SIG-M5 treated with dmso at 0.1 percent for 504 hours (cell line): ENCODE measurements around the gene PRSS27.
A peak's percentile ranks its signal among the peaks of the same experiment; 100 is the strongest.
"Not testable (repeated sequence)": the region's sequence is repeated elsewhere in the genome, so short reads cannot be mapped to it uniquely, and the experiment has no call there.

Experiments
- DNase-seq: peaks from one replicate; lab custom pipeline; 2025; ENCODE audit not compliant: unreplicated experiment; lab: John Stamatoyannopoulos, UW

The PRSS27 gene

GRCh38 chr16:2698103-2698870, 21.7 kb downstream of the PRSS27 start:
- DNase-seq: no peak

- no peak for DNase-seq
Measured at GRCh38 chr16:2697401-2697948, 22.5 kb downstream of the PRSS27 start.

GRCh38 chr16:2696601-2697250, 23.3 kb downstream of the PRSS27 start:
- not testable (repeated sequence) for DNase-seq

GRCh38 chr16:2692948-2693651, 26.9 kb downstream of the PRSS27 start:
- no peak for DNase-seq

- no peak for DNase-seq
Measured at GRCh38 chr16:2692251-2692947, 27.6 kb downstream of the PRSS27 start.

- no peak for DNase-seq
Measured at GRCh38 chr16:2691491-2692248, 28.4 kb downstream of the PRSS27 start.

- DNase-seq: no peak
Measured at GRCh38 chr16:2690852-2691251, 29.2 kb downstream of the PRSS27 start.

GRCh38 chr16:2689968-2690801, 29.8 kb downstream of the PRSS27 start:
- DNase-seq: no peak

- DNase-seq: not testable (repeated sequence)
Measured at GRCh38 chr16:2689422-2689821, 30.6 kb downstream of the PRSS27 start.

- DNase-seq: no peak
Measured at GRCh38 chr16:2687531-2688308, 32.3 kb downstream of the PRSS27 start.

- DNase-seq: peak; percentile 65
Measured at GRCh38 chr16:2686912-2687507, 33.0 kb downstream of the PRSS27 start.

- not testable (repeated sequence) for DNase-seq
Measured at GRCh38 chr16:2686075-2686474, 33.9 kb downstream of the PRSS27 start.

- DNase-seq: not testable (repeated sequence)
Measured at GRCh38 chr16:2683041-2683440, 37.0 kb downstream of the PRSS27 start.

GRCh38 chr16:2682209-2683021, 37.6 kb downstream of the PRSS27 start, which contains the start of gene KCTD5:
Gene KCTD5, plus strand, starts transcription at chr16:2682523. Its CDS starts 26 bp downstream, at chr16:2682549.
- DNase-seq: peak; percentile 93

GRCh38 chr16:2680360-2680759, 39.7 kb downstream of the PRSS27 start:
- DNase-seq: not testable (repeated sequence)

GRCh38 chr16:2679902-2680301, 40.1 kb downstream of the PRSS27 start:
- DNase-seq: not testable (repeated sequence)
